GM19240 (cell line): ENCODE measurements around the gene DNAJC18.
A peak's percentile ranks its signal among the peaks of the same experiment; 100 is the strongest.
"Not testable (repeated sequence)": the region's sequence is repeated elsewhere in the genome, so short reads cannot be mapped to it uniquely, and the experiment has no call there.

Experiments used
- DNase-seq: peaks from one replicate; pipeline ENCODE4 v3.0.0; 2011; ENCODE audit warnings: low spot score; ENCODE audit not compliant: insufficient read length

The DNAJC18 gene

DNA sequence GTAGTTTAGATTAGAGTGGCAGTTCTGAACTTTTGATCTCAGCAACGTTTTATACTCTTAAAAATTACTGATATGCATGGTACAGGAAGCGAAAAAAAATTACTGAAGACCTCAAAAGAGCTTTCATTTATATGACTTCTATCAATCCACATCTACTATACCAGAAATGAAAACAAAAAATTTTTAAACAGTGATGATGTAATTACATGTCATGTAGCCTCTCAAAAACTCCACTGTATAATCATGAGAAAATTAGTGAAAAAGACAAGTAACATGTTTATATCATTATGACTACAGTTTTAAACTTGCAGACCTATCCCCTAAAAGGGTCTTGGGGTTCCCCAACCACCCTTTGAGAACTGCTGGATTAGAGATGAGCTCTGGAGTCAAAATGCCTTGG is 9.3 kb downstream of the DNAJC18 start:
- DNase-seq = no peak

GRCh38 chr5:139426203-139426885 is 13.0 kb downstream of the DNAJC18 start:
- no peak for DNase-seq

- DNase-seq = no peak
Measured at GRCh38 chr5:139425497-139425896, 13.8 kb downstream of the DNAJC18 start.

DNA sequence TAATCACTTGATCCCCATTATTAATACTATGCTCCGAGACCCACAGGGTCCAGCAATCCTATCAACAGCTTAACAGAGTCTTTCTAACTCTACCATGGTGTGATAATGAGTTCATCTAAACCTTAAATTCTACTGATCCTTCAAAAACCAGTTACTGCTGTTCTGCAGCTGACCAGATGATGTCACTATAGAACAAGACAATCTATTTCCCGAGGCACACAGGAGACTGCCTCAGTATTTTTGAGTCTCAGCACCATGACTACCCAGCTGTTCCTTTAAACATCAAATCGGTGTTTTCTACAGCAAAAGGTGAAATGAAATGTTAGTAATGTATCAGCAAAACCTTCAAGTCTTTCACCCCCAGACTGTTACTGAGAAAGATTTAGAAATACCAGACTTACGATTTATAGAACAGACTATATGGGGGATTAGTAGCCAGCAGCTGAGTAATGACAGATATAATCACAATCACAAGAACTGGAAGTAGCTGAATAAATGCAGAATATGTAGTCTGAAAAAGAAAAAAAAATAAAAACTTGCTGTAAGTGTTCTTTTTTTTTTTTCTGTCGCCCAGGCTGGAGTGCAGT is 16.9 kb downstream of the DNAJC18 start:
- peak; percentile 62 for DNase-seq

- no peak for DNase-seq
Measured at GRCh38 chr5:139419226-139420192, 19.8 kb downstream of the DNAJC18 start.

- no peak for DNase-seq
Measured at GRCh38 chr5:139418793-139419192, 20.5 kb downstream of the DNAJC18 start.

DNA sequence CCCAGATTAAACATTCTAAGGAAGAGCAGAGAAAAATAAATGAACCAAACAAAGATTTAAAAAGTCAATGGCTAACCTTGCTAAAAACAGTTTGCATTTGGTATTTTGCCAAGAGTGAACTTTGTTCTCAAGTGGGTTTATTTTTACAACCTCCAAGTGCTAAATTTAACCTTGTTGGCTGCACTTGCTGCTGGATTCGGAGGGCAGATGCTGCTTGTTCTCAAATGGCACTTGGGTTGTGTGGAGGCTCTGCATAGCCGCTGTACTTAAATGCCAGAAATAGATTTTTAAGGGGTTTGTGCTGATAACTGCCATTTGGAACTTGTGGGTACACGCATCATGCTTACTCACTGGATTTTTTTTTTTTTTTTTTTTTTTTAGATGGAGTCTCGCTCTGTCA is 22.1 kb downstream of the DNAJC18 start:
- DNase-seq = no peak

DNA sequence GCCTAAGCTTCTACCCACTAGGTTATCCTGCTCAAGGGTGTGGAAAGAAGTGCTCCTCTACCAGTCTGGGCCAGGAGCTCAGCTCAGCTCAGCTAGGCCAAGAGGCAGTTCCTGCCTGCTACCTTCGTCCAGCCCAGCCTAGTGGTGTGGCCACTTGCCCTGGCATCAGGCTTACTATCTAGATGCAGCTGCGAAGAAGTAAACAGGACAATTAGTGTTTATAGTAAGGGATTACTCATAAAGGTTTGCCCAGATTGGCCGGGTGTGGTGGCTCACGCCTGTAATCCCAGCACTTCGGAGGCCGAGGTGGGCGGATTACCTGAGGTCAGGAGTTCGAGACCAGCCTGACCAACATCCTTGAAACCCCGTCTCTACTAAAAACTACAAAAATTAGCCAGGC is 22.7 kb downstream of the DNAJC18 start:
- no peak for DNase-seq

DNA sequence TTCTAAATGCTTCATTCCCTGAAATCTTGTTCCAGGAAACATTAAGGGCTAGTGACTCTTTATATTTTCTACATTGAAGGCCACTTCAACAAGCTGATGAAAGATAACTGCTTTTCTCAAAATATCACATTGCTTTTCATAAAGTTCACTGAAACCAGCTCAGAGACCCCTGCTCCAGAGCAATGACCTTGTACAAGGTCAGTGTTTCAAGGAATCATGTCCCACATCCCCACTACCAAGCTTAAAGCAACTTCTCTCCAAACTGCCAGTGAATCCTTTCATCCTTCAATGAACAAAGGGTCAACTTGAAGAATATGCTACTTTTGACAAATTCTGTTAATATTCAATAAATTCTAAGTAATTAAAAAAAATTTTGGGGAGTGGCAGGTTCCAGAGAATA is 23.5 kb downstream of the DNAJC18 start:
- DNase-seq = no peak

DNA sequence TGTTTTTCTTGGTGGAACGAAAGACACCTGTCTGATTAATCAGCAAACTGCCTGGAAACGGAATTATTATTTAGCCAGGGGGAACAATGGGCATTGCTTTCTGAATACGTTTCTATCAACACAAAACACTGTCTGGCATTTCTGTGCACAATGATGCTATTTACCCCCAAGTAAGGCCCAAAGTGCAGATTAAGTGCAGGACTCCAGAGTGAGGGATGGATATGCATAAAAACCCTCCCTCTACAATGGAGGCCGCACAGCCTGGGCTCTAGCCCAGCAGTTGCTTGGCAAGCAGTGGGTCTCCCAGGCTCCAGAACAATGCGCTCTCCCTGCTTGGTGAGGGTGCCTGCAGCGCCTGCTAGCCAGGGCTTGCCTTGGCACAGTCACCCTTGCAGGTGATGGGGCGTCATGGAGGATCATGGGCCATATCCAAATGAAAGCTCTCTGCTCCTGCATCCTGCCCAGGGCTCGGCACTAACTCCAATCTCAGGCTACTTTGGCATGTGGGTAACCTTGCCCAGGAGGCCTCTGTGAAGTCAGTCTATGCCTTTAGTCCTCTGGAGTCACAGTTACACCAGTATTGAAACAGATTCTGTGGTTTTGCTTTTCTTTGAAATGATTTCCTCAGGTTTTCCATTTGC is 24.0 kb downstream of the DNAJC18 start:
- DNase-seq = no peak

- no peak for DNase-seq
Measured at GRCh38 chr5:139414581-139415130, 24.7 kb downstream of the DNAJC18 start.

DNA sequence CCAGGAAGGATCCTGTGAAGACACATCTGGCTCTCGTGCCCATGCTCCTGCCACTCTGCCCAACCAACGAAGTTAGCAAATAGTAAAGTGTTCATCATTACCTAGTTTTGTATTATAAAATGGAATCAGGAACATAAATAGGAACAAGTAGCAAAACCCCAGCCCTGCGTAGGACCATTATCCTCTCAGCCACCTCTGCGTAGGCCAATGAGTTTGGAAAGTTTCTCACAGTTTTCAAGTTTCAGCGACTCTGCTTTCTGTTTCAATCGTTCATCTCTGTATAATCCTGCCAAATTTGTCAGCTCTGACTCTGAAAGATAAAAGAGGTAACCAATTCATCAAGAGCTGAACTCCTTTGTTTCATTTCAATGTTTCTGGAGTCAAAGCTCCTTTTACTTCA is 25.4 kb downstream of the DNAJC18 start:
- no peak for DNase-seq

- no peak for DNase-seq
Measured at GRCh38 chr5:139413153-139413552, 26.2 kb downstream of the DNAJC18 start.

DNA sequence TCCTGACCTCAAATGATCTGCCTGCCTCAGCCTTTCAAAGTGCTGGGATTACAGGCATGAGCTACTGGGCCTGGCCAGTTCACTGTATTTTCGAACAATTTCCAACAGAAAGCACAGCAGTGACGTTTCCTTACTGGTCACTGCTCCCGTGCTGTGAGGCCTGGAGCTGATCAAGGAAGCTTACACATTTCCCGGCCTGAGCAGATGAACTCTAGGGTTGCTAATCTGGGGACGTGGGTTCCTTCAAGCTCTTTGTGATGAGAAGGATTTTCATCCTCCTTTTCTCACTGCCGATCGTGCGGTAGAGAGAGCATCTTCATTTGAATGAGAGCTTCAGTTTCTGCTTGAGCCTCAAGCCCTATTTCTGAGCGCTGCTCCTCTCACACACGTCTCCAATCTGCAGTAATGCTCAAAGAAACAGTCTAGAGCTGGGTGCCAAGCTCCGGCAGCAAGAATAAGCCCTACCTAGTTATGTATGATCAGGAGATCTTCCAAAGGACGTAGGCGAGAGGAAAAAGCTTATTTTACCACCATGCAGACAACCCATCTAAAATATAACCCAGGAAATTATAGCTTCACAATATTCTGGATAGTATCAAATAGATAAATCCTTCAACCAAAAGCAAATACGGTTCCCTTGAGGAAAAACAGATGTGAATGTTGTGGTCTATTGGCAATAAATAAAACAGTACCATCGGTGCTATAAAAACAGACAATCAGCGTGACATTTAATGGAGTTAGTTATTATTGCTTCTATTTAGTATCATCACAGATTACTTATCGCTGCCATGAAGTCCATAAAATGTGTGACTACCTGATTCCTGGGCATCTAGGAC is 28.1 kb downstream of the DNAJC18 start:
- no peak for DNase-seq

DNA sequence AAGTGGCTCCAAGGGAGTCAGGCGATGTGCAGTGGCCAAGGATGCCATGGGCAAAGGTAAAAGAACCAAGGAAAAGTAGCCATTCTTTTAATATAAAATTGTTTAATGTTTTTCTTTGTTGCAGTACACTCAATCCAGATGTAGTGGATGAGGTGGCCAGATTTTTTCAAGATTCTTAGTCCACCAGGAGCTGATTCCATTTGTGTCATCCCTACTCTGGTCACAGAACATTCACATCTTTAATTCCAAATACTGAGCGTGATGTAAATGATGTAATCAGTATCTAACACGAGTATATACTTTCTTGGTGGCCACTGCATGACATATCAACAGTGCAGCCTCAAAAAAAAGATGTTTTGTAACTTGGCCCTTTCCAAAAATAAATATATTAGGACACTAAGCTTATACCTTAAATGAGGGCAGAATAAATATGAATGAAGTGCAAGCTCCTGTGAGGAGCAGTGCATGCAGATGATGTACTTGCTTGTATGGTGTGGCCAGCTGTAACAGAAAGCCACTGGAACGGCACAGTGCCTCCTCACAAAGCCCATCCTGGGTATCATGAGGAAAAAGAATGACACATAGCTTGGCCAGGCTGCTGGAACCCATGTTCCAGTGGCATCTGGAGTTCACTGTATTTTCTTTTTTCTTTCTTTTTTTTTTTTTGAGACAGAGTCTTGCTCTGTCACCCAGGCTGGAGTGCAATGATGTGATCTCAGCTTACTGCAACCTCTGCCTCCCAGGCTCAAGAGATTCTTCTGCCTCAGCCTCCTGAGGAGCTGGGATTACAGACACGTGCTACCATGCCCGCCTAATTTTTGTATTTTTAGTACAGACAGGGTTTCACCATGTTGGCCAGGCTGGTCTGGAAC is 29.0 kb downstream of the DNAJC18 start:
- no peak for DNase-seq

DNA sequence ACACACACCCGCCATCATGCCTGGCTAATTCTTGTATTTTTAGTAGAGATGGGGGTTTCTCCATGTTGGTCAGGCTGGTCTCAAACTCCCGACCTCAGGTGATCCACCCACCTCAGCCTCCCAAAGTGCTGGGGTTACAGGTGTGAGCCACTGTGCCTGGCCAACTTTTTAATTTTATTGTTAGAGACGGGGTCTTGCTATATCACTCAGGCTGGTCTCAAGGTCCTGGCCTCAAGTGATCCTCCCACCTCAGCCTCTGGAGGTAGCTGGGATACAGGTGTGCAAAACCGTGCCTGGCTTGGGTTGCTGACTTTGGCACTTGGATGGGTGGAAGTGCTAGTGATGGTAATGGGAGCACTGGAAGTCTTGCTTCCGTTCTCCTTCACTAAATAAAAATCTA is 30.2 kb downstream of the DNAJC18 start:
- not testable (repeated sequence) for DNase-seq

DNA sequence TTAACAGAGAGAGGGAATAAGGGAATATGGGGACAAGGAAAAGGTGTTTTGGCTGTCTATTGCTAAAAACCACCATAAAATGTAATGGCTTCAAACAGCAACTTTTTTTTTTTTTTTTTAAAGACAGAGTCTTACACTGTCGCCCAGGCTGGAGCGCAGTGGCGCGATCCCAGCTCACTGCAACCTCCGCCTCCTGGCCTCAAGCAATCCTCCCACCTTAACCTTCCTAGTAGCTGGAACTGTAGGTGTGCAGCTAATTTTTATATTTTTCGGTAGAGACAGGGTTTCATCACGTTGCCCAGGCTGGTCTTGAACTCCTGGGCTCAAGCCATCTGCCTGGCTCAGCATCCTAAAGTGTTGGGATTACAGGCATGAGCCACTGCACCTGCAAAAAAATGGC is 31.1 kb downstream of the DNAJC18 start:
- DNase-seq = no peak

- no peak for DNase-seq
Measured at GRCh38 chr5:139407517-139407916, 31.8 kb downstream of the DNAJC18 start.

DNA sequence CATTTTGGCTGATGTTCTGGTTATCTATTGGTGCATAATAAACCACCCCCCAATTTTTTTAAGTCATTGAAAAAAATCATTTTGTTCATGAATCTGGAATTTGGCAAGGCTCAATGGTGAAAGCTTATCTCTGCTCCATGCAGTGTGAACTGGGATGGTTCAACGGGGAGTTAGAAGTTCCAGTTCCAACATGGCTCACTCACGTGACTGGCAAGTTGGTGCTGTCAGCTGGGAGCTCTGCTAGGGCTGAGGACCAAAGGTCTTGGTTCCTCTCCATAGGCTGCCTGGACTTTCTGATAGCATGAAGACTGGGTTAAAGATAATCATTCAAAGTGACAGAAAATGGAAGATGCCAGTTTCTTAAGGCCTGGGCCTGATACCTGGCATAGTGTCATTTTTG is 32.4 kb downstream of the DNAJC18 start:
- no peak for DNase-seq

DNA sequence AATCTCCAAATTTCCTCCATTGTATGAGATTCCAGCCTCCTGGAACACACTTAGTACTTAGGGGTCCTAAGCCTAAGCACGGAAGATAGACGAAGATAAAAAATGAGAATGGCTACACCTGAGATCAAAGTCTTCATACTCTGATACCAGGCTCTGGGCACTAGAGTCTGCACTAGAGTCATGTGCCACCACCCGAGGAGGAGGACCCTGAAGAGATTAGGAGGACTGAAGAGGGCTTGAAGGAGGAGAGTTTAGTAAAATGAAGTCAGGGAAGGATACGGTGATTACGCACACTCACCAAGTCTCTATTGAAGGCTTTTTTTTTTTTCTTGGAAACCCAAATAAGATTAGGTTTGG is 34.9 kb downstream of the DNAJC18 start:
- DNase-seq = no peak
